H9 (cell line): ENCODE measurements around the gene PGAM1. TPM values are rescaled to one million over a fixed set of nuclear protein-coding genes. Genes with fewer than 3 reads are reported as not detected.

ENCODE experiments used
- DNase-seq: peaks from one replicate; pipeline ENCODE4 v3.0.0-alpha.2; 2017
- H2AFZ ChIP-seq: one replicate; pipeline ENCODE4 v1.6.1; 2013; ENCODE audit warnings: mild to moderate bottlenecking, low read length, control low read depth, moderate library complexity
- H2AK5ac ChIP-seq: 2 replicates; pipeline ENCODE4 v1.6.1; 2013; ENCODE audit warnings: low read length, control low read depth, mixed read lengths; ENCODE audit not compliant: insufficient read length
- H2BK120ac ChIP-seq: one replicate; pipeline ENCODE4 v1.6.1; 2013; ENCODE audit warnings: low read depth, mild to moderate bottlenecking, low read length, control low read depth, inconsistent platforms; ENCODE audit not compliant: poor library complexity, severe bottlenecking
- H2BK12ac ChIP-seq: 2 replicates; pipeline ENCODE4 v1.6.1; 2013; ENCODE audit warnings: low read length, control low read depth, mixed read lengths, low read depth; ENCODE audit not compliant: insufficient read length
- H2BK15ac ChIP-seq: 2 replicates; pipeline ENCODE4 v1.6.1; 2013; ENCODE audit warnings: low read depth, low read length, control low read depth
- H2BK20ac ChIP-seq: one replicate; pipeline ENCODE4 v1.6.1; 2013; ENCODE audit warnings: low read depth, mild to moderate bottlenecking, low read length, control low read depth, inconsistent platforms; ENCODE audit not compliant: poor library complexity, severe bottlenecking
- H2BK5ac ChIP-seq: 2 replicates; pipeline ENCODE4 v1.6.1; 2013; ENCODE audit warnings: low read length, control low read depth, mixed read lengths; ENCODE audit not compliant: insufficient read length
- H3K14ac ChIP-seq: 2 replicates; pipeline ENCODE4 v1.6.1; 2013; ENCODE audit warnings: low read length, control low read depth; ENCODE audit not compliant: insufficient read depth
- H3K18ac ChIP-seq: 2 replicates; pipeline ENCODE4 v1.6.1; 2013; ENCODE audit warnings: low read depth, mild to moderate bottlenecking, mixed read lengths, low read length, control low read depth; ENCODE audit not compliant: insufficient read length
- H3K23ac ChIP-seq: 2 replicates; pipeline ENCODE4 v1.6.1; 2013; ENCODE audit warnings: low read length, control low read depth, mixed read lengths, low read depth; ENCODE audit not compliant: insufficient read length
- H3K23me2 ChIP-seq: 2 replicates; pipeline ENCODE4 v1.6.1; 2013; ENCODE audit warnings: low read depth, mild to moderate bottlenecking, mixed read lengths, low read length, control low read depth; ENCODE audit not compliant: insufficient read length, poor library complexity, severe bottlenecking
- H3K27ac ChIP-seq: 2 replicates; pipeline ENCODE4 v1.5.1; 2013; ENCODE audit warnings: low read length, control low read depth, mixed read lengths, low read depth; ENCODE audit not compliant: insufficient read length
- H3K27me3 ChIP-seq: 2 replicates; pipeline ENCODE4 v1.6.1; 2013; ENCODE audit warnings: low read length, control low read depth, inconsistent platforms; ENCODE audit not compliant: insufficient read depth
- H3K4ac ChIP-seq: 2 replicates; pipeline ENCODE4 v1.6.1; 2013; ENCODE audit warnings: low read depth, mild to moderate bottlenecking, control low read depth, inconsistent platforms, low read length, moderate library complexity
- H3K4me1 ChIP-seq: 2 replicates; pipeline ENCODE4 v1.6.1; 2013; ENCODE audit warnings: low read length, control low read depth, inconsistent platforms; ENCODE audit not compliant: insufficient read depth
- H3K4me2 ChIP-seq: 2 replicates; pipeline ENCODE4 v1.6.1; 2013; ENCODE audit warnings: low read length, control low read depth, mixed read lengths; ENCODE audit not compliant: insufficient read length, insufficient read depth
- H3K56ac ChIP-seq: 2 replicates; pipeline ENCODE4 v1.6.1; 2013; ENCODE audit warnings: low read depth, mild to moderate bottlenecking, mixed read lengths, low read length, control low read depth; ENCODE audit not compliant: insufficient read length
- H3K79me1 ChIP-seq: 2 replicates; pipeline ENCODE4 v1.6.1; 2013; ENCODE audit warnings: low read depth, mild to moderate bottlenecking, moderate library complexity, low read length, control low read depth, inconsistent platforms; ENCODE audit not compliant: insufficient read depth, poor library complexity, severe bottlenecking
- H3K79me2 ChIP-seq: 2 replicates; pipeline ENCODE4 v1.6.1; 2013; ENCODE audit warnings: low read length, control low read depth, inconsistent platforms; ENCODE audit not compliant: insufficient read depth
- H3K9ac ChIP-seq: 2 replicates; pipeline ENCODE4 v1.6.1; 2013; ENCODE audit warnings: low read length, control low read depth, mixed read lengths; ENCODE audit not compliant: insufficient read length; ENCODE audit errors: extremely low read depth
- H3K9me3 ChIP-seq: one replicate; pipeline ENCODE4 v1.6.1; 2013; ENCODE audit warnings: low read depth, low read length, inconsistent platforms; ENCODE audit not compliant: control insufficient read depth
- H3T11ph ChIP-seq: one replicate; pipeline ENCODE4 v1.6.1; 2013; ENCODE audit warnings: mild to moderate bottlenecking, low read length, control low read depth, inconsistent platforms
- H4K20me1 ChIP-seq: one replicate; pipeline ENCODE4 v1.6.1; 2013; ENCODE audit not compliant: control insufficient read depth, insufficient read length, insufficient read depth
- H4K5ac ChIP-seq: 2 replicates; pipeline ENCODE4 v1.6.1; 2013; ENCODE audit warnings: low read depth, mild to moderate bottlenecking, mixed read lengths, low read length, control low read depth; ENCODE audit not compliant: insufficient read length
- H4K8ac ChIP-seq: replicated peaks from 2 replicates; pipeline ENCODE4 v1.6.1; 2013; ENCODE audit warnings: low read length, control low read depth, mixed read lengths, low read depth; ENCODE audit not compliant: insufficient read length
- H4K91ac ChIP-seq: 2 replicates; pipeline ENCODE4 v1.6.1; 2013; ENCODE audit warnings: low read depth, mild to moderate bottlenecking, moderate library complexity, mixed read lengths, low read length, control low read depth; ENCODE audit not compliant: insufficient read length
- H3K27ac Mint-ChIP-seq, 3 experiments: 2 replicates in 2 of 3; 3 replicates in 1 of 3; pipeline ENCODE4 v1.8.0; 2020 to 2021; ENCODE audit warnings: mixed read lengths in 3 of 3, mild to moderate bottlenecking in 1 of 3, moderate library complexity in 1 of 3
- H3K27me3 Mint-ChIP-seq: 2 replicates; pipeline ENCODE4 v1.8.0; 2021; ENCODE audit warnings: low read depth, mild to moderate bottlenecking, moderate library complexity, mixed read lengths
- H3K36me3 Mint-ChIP-seq, 3 experiments: 2 replicates in 2 of 3; 3 replicates in 1 of 3; pipeline ENCODE4 v1.8.0; 2020 to 2021; ENCODE audit warnings: low read depth in 3 of 3, mixed read lengths in 3 of 3; ENCODE audit not compliant: insufficient read depth in 1 of 3
- H3K4me1 Mint-ChIP-seq, 2 experiments: 2 replicates each; pipeline ENCODE4 v1.8.0; 2020; ENCODE audit warnings: mixed read lengths in 2 of 2
- H3K4me3 Mint-ChIP-seq, 2 experiments: 2 replicates in 1 of 2; 3 replicates in 1 of 2; pipeline ENCODE4 v1.8.0; 2020 to 2021; ENCODE audit warnings: mild to moderate bottlenecking in 2 of 2, mixed read lengths in 2 of 2, moderate library complexity in 1 of 2
- H3K9me3 Mint-ChIP-seq, 2 experiments: 2 replicates in 1 of 2; 3 replicates in 1 of 2; pipeline ENCODE4 v1.8.0; 2020; ENCODE audit warnings: mild to moderate bottlenecking in 2 of 2, mixed read lengths in 2 of 2, moderate library complexity in 1 of 2
- CTCF ChIP-seq: fragments of 200-600 bp; sonication (generic); conservative IDR thresholded peaks from 3 replicates; pipeline ENCODE4 v1.8.0; 2021; ENCODE audit warnings: antibody characterized with exemption, mild to moderate bottlenecking
- WGBS: extraction: QIAGEN DNeasy Blood & Tissue Kit; methylation state at CpG from one replicate; pipeline ENCODE4 v1.1.7; 2013; ENCODE audit warnings: missing lambda C conversion rate, low lambda C conversion rate, mixed read lengths; ENCODE audit not compliant: insufficient read length; ENCODE audit errors: extremely low coverage; 5-methylcytosine and 5-hydroxymethylcytosine counted together
- total RNA-seq: library from RNA; stranded (reverse); gene quantifications from 2 replicates; pipeline ENCODE4 v1.2.1, GENCODE V29; 2021

The PGAM1 gene
- total RNA-seq, 1 experiment from 2014 or later: 932 TPM

- no peaks in the 10 kb centered on the region for H3K4me1 ChIP-seq
- H4K5ac ChIP-seq: no peak overlapping the region
- H2BK5ac ChIP-seq: no peak overlapping the region
- H4K91ac ChIP-seq: no peak overlapping the region
- Mint-ChIP-seq H3K4me1 (no peaks in the 10 kb centered on the region), H3K27ac (peak overlapping the region in 1 of 3 experiments; percentile 50; a peak in 1 of 7 replicates), H3K36me3 (peaks cover 50 to 94% (median 82%) of the 10 kb centered on the region in 3 experiments), H3K4me3 (no peak overlapping the region), H3K27me3 (no peaks in the 10 kb centered on the region), H3K9me3 (no peaks in the 10 kb centered on the region)
- H4K20me1 ChIP-seq: no peaks in the 10 kb centered on the region
- DNase-seq: no peak
- no peak overlapping the region for H3T11ph ChIP-seq
- no peak overlapping the region for H3K4ac ChIP-seq
- H3K27me3 ChIP-seq: no peaks in the 10 kb centered on the region
- no peak overlapping the region for H2BK120ac ChIP-seq
- H4K8ac ChIP-seq: no peak overlapping the region
- no peak overlapping the region for H3K27ac ChIP-seq
- no peak for TF ChIP-seq CTCF
- H3K14ac ChIP-seq: no peak overlapping the region
- no peak overlapping the region for H3K4me2 ChIP-seq
- H3K23ac ChIP-seq: no peak overlapping the region
- H2AFZ ChIP-seq: no peak overlapping the region
- no peaks in the 10 kb centered on the region for H3K9me3 ChIP-seq
- no peak overlapping the region for H2BK20ac ChIP-seq
- H3K56ac ChIP-seq: no peak overlapping the region
- no peak overlapping the region for H2BK12ac ChIP-seq
- H3K18ac ChIP-seq: no peak overlapping the region
- H3K9ac ChIP-seq: no peak overlapping the region
- H2BK15ac ChIP-seq: no peak overlapping the region
- H2AK5ac ChIP-seq: no peak overlapping the region
- H3K23me2 ChIP-seq: no peaks in the 10 kb centered on the region
- H3K79me2 ChIP-seq: no peaks in the 10 kb centered on the region
- H3K79me1 ChIP-seq: no peaks in the 10 kb centered on the region
- no CpG with 5 or more reads among the region's 7 CpGs for WGBS
Observed at GRCh38 chr10:97459933-97460332, 33.9 kb downstream of the PGAM1 start.
